ENCODE measurements around the gene SMYD4.

- no peak for TF ChIP-seq POLR2AphosphoS5 (IDR thresholded peaks at IDR 0.05; ENCODE audit: low read length)
- TF ChIP-seq ZNF622 (IDR thresholded peaks at IDR 0.05), result no peak
- no peak for TF ChIP-seq POLR2A (IDR thresholded peaks at IDR 0.05; ENCODE audit: low read depth, low read length)
- TF ChIP-seq CEBPB (IDR thresholded peaks at IDR 0.05; ENCODE audit: borderline replicate concordance in 1 of 2, low read depth in 2 of 2, low read length in 2 of 2), result no peak
- TF ChIP-seq CTCF (IDR thresholded peaks at IDR 0.05 in 2 of 3, conservative IDR thresholded peaks at IDR 0.05 in 1 of 3; ENCODE audit: control insufficient read depth in 2 of 3, extremely low read depth in 1 of 3, insufficient read depth in 1 of 3, low read depth in 3 of 3, low read length in 3 of 3), result no peak
- TF ChIP-seq CHD4 (IDR thresholded peaks at IDR 0.05), result no peak
- TF ChIP-seq SUZ12 (IDR thresholded peaks at IDR 0.05; ENCODE audit: unreplicated experiment), result no peak
- no peak for TF ChIP-seq WRNIP1 (IDR thresholded peaks at IDR 0.05; ENCODE audit: borderline replicate concordance, low read depth, low read length)
- TF ChIP-seq EP300 (IDR thresholded peaks at IDR 0.05; ENCODE audit: borderline replicate concordance in 1 of 2, control insufficient read depth in 1 of 2, low read depth in 2 of 2, low read length in 2 of 2), result no peak
- no peak for TF ChIP-seq TCF12 (IDR thresholded peaks at IDR 0.05; ENCODE audit: low read depth, low read length)
- TF ChIP-seq NRF1 (conservative IDR thresholded peaks at IDR 0.05; ENCODE audit: low read depth, low read length), result no peak
These were observed 53.4 kb downstream of the SMYD4 start for GRCh38 chr17:1776328-1776727.

Measured in GM12878 (cell line).